ENCODE data around the gene GABRR3. TPM values are rescaled to one million over a fixed set of nuclear protein-coding genes. Genes with fewer than 3 reads are reported as not detected.

Gene GABRR3
- total RNA-seq, 4 donors from 2014 or later = not detected

GRCh38 chr3:97949743-97950142 is 85.4 kb downstream of the GABRR3 start:
- intact Hi-C loops (cut with DNase I) = no loop called here

GRCh38 chr3:97949110-97949485 is 86.0 kb downstream of the GABRR3 start:
- H3K4me1 ChIP-seq = no peaks in the 10 kb centered on the region
- no peak overlapping the region for H3K4me3 ChIP-seq
- WGBS = 93% methylated on average over 2 of the region's 2 CpGs
- H3K9me3 ChIP-seq = no peaks in the 10 kb centered on the region
- no peak for TF ChIP-seq POLR2AphosphoS5 (IDR thresholded peaks at IDR 0.05)
- TF ChIP-seq, protein P1, sequence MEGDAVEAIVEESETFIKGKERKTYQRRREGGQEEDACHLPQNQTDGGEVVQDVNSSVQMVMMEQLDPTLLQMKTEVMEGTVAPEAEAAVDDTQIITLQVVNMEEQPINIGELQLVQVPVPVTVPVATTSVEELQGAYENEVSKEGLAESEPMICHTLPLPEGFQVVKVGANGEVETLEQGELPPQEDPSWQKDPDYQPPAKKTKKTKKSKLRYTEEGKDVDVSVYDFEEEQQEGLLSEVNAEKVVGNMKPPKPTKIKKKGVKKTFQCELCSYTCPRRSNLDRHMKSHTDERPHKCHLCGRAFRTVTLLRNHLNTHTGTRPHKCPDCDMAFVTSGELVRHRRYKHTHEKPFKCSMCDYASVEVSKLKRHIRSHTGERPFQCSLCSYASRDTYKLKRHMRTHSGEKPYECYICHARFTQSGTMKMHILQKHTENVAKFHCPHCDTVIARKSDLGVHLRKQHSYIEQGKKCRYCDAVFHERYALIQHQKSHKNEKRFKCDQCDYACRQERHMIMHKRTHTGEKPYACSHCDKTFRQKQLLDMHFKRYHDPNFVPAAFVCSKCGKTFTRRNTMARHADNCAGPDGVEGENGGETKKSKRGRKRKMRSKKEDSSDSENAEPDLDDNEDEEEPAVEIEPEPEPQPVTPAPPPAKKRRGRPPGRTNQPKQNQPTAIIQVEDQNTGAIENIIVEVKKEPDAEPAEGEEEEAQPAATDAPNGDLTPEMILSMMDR (IDR thresholded peaks at IDR 0.05) = no peak
- no peak for TF ChIP-seq POLR2A (IDR thresholded peaks at IDR 0.05; ENCODE audit: low read depth)
- TF ChIP-seq EP300 (IDR thresholded peaks at IDR 0.05) = no peak
- peaks cover 6 to 98% (median 76%) of the 10 kb centered on the region in 4 donors for H3K36me3 ChIP-seq
- no peak for DNase-seq (ENCODE audit: extremely low spot score)
- H3K27ac ChIP-seq (replicated peaks in 1 of 4) = no peak overlapping the region
- H3K27me3 ChIP-seq = no peaks in the 10 kb centered on the region
- intact Hi-C loops (cut with DNase I) = no loop called here

More at GRCh38 chr3:97949743-97950142, 85.4 kb downstream of the GABRR3 start:
- Histone ChIP-seq H3K4me1 (no peaks in the 10 kb centered on the region), H3K36me3 (peaks cover 6 to 98% (median 77%) of the 10 kb centered on the region in 4 donors), H3K4me3 (no peak overlapping the region), H3K9me3 (no peaks in the 10 kb centered on the region), H3K27ac (replicated peaks in 1 of 4) (no peak overlapping the region), H3K27me3 (no peaks in the 10 kb centered on the region)
- 70% methylated on average over 5 of the region's 5 CpGs for WGBS
- no peak for DNase-seq (ENCODE audit: extremely low spot score)
- TF ChIP-seq, protein P1 (IDR thresholded peaks at IDR 0.05) = no peak
- no peak for TF ChIP-seq POLR2A (IDR thresholded peaks at IDR 0.05; ENCODE audit: low read depth)
- no peak for TF ChIP-seq EP300 (IDR thresholded peaks at IDR 0.05)
- no peak for TF ChIP-seq POLR2AphosphoS5 (IDR thresholded peaks at IDR 0.05)

DNA sequence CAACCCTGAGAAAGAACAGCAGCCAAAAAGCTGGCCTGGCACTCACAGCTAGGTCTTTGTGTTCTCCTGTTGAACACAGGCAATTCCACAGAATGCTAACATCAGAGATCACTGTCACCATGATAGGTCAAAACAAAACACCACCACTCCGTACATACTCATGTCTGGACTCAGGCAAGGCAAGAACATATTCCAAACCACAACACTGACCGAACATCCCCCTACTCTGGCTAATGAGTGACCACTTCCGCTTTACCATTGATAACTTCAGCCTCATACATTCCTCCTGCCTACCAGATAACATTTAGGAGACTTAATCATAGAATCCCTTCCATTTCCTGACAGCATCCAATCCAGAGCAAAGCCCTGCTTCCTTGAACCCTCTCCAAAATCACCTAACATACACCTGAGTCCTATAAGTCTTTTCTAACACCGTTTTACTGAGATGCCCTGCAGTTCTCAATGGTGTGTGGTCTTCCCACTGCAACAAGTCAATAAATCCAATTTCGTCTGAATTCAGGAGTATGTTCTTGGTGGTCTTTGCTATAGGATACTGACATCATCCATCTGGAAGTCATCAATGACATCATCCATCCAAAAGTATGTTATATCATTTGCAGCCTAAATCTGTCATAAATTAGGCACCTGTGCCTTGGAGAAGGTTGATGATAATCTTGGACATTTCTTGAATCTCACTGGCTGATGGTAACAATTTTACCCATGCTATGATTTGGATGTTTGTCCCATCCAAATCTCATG is 86.6 kb downstream of the GABRR3 start:
- H3K27me3 ChIP-seq = no peaks in the 10 kb centered on the region
- intact Hi-C loops (cut with DNase I) = no loop called here
- 87% methylated on average over 5 of the region's 5 CpGs for WGBS
- DNase-seq (ENCODE audit: extremely low spot score) = no peak
- no peak overlapping the region for H3K4me3 ChIP-seq
- TF ChIP-seq POLR2AphosphoS5 (IDR thresholded peaks at IDR 0.05) (no peak), POLR2A (IDR thresholded peaks at IDR 0.05; ENCODE audit: low read depth) (no peak), EP300 (IDR thresholded peaks at IDR 0.05) (no peak)
- TF ChIP-seq, protein P1 (IDR thresholded peaks at IDR 0.05) = no peak
- H3K4me1 ChIP-seq = no peaks in the 10 kb centered on the region
- no peak overlapping the region for H3K27ac ChIP-seq (replicated peaks in 1 of 4)
- no peaks in the 10 kb centered on the region for H3K9me3 ChIP-seq
- H3K36me3 ChIP-seq = peaks cover 6 to 98% (median 75%) of the 10 kb centered on the region in 4 donors

GRCh38 chr3:97942801-97943546 is 92.1 kb downstream of the GABRR3 start:
- Histone ChIP-seq H3K27ac (replicated peaks in 1 of 4) (no peak overlapping the region), H3K4me3 (no peak overlapping the region), H3K36me3 (peaks cover 19 to 91% (median 71%) of the 10 kb centered on the region in 4 donors), H3K27me3 (no peaks in the 10 kb centered on the region), H3K4me1 (no peaks in the 10 kb centered on the region), H3K9me3 (no peaks in the 10 kb centered on the region)
- intact Hi-C loops (cut with DNase I) = no loop called here
- 82% methylated on average over 4 of the region's 4 CpGs for WGBS
- TF ChIP-seq, protein P1 (IDR thresholded peaks at IDR 0.05) = no peak
- TF ChIP-seq POLR2A (IDR thresholded peaks at IDR 0.05; ENCODE audit: low read depth) (no peak), POLR2AphosphoS5 (IDR thresholded peaks at IDR 0.05) (no peak), EP300 (IDR thresholded peaks at IDR 0.05) (no peak)
- DNase-seq (ENCODE audit: extremely low spot score) = no peak

Data from esophagus muscularis mucosa (tissue), 4 donors.